K562 (cell line): ENCODE results near the gene TSPAN14. TPM values are rescaled to one million over a fixed set of nuclear protein-coding genes. Genes with fewer than 3 reads are reported as not detected.
A peak's percentile ranks its signal among the peaks of the same experiment; 100 is the strongest.

Experiments
- ARID1B ChIP-seq: fragments of 450-650 bp; IDR thresholded peaks from 2 replicates; pipeline ENCODE4 v1.6.1; 2016; ENCODE audit warnings: antibody characterized with exemption, mild to moderate bottlenecking, inconsistent platforms
- CBFA2T3 ChIP-seq: fragments of 450-650 bp; IDR thresholded peaks from 2 replicates; pipeline ENCODE4 v1.6.1; 2017
- EWSR1 ChIP-seq: fragments of 450-650 bp; IDR thresholded peaks from 2 replicates; pipeline ENCODE4 v1.6.1; 2018; ENCODE audit warnings: borderline replicate concordance, mild to moderate bottlenecking, low read depth, moderate library complexity; ENCODE audit not compliant: partially characterized antibody
- GTF2F1 ChIP-seq: IDR thresholded peaks from 2 replicates; pipeline ENCODE4 v1.6.1; 2011; ENCODE audit warnings: low read depth, low read length, improper control_type of control experiment
- KAT2B ChIP-seq: IDR thresholded peaks from one replicate; pipeline ENCODE4 v1.6.1; 2012; ENCODE audit warnings: low read depth, mild to moderate bottlenecking, control low read depth, inconsistent platforms, low read length, moderate library complexity
- LARP7 ChIP-seq: fragments of 450-650 bp; IDR thresholded peaks from 2 replicates; pipeline ENCODE4 v1.6.1; 2016
- NCOA1 ChIP-seq: fragments of 450-650 bp; IDR thresholded peaks from 2 replicates; pipeline ENCODE4 v1.6.1; 2016; ENCODE audit warnings: low read depth
- RB1 ChIP-seq: fragments of 450-650 bp; IDR thresholded peaks from 2 replicates; pipeline ENCODE4 v1.6.1; 2017; ENCODE audit warnings: low read depth, mild to moderate bottlenecking
- RBM39 ChIP-seq: fragments of 200-400 bp; formaldehyde crosslinking; optimal IDR thresholded peaks from 2 replicates; pipeline ENCODE3; 2018; ENCODE audit warnings: low read depth, low read length
- SIX5 ChIP-seq, 2 experiments: IDR thresholded peaks; 2 replicates each; pipeline ENCODE4 v1.6.1; 2011; ENCODE audit warnings: low read length in 2 of 2, borderline replicate concordance in 1 of 2, low read depth in 1 of 2, mild to moderate bottlenecking in 1 of 2, moderate library complexity in 1 of 2; ENCODE audit not compliant: insufficient read depth in 1 of 2
- SMAD1 ChIP-seq: fragments of 150-350 bp; IDR thresholded peaks from 2 replicates; pipeline ENCODE4 v1.6.1; 2014; ENCODE audit warnings: low read length, low read depth; ENCODE audit not compliant: partially characterized antibody
- SMAD4 ChIP-seq: fragments of 250-450 bp; sonication (Bioruptor Pico); conservative IDR thresholded peaks from 2 replicates; pipeline ENCODE4 v1.8.0; 2021; ENCODE audit warnings: inconsistent platforms, mild to moderate bottlenecking, moderate library complexity
- SRSF9 ChIP-seq: fragments of 200-400 bp; formaldehyde crosslinking; IDR thresholded peaks from 2 replicates; pipeline ENCODE4 v1.6.1; 2017; ENCODE audit warnings: low read depth, low read length, borderline replicate concordance
- ZNF384 ChIP-seq: IDR thresholded peaks from 2 replicates; pipeline ENCODE4 v1.6.1; 2012; ENCODE audit warnings: low read depth, low read length, improper control_type of control experiment
- ZNF609 ChIP-seq: sonication (generic); formaldehyde crosslinking; IDR thresholded peaks from 2 replicates; pipeline ENCODE4 v1.8.1; 2023; ENCODE audit warnings: missing genetic modification reagents, mild to moderate bottlenecking, borderline replicate concordance
- polyA plus RNA-seq, 8 experiments: library from polyadenylated mRNA; depleted of rRNA in 4 of 8; stranded (reverse) in 5 of 8; unstranded in 3 of 8; fragments of >200 nt; fragmentation: Nextera tagmentation in 2 of 8; fragmentation: Illumina TruSeq in 1 of 8; extraction: Ambion mirVana in 2 of 8; extraction: Trizol in 1 of 8; gene quantifications; 2 replicates each; pipeline versions ENCODE4 v1.2.1 to v1.2.3, GENCODE V29; 2011 to 2014; ENCODE audit warnings: inconsistent platforms in 1 of 8, missing spikeins in 1 of 8
- total RNA-seq, 7 experiments: library from RNA; depleted of rRNA in 6 of 7; stranded (reverse); fragments of >200 nt in 6 of 7; fragmentation: Illumina TruSeq in 2 of 7; extraction: Trizol in 2 of 7; gene quantifications; 2 replicates each; pipeline versions ENCODE4 v1.2.1 to v1.2.3, GENCODE V29; 2011 to 2021; ENCODE audit warnings: low replicate concordance in 1 of 7
- TF ChIP-seq, protein P1 (sequence below): fragments of 450-650 bp; IDR thresholded peaks from 2 replicates; pipeline ENCODE4 v1.6.1; 2016; ENCODE audit warnings: antibody characterized with exemption
- TF ChIP-seq, protein P2 (sequence below): fragments of 450-650 bp; formaldehyde crosslinking; IDR thresholded peaks from 2 replicates; pipeline ENCODE4 v1.4.0; 2022; ENCODE audit warnings: missing genetic modification characterization
- TF ChIP-seq, protein P3 (sequence below): sonication (generic); formaldehyde crosslinking; IDR thresholded peaks from 2 replicates; pipeline ENCODE4 v1.8.0; 2022; ENCODE audit warnings: mild to moderate bottlenecking, missing genetic modification reagents

TSPAN14 gene
- total and polyA plus RNA-seq, 9 of the 15 experiments (the other 6 are each of a cell fraction or from before 2014, with no cell fraction given): 5.8 to 92.9 (median 23.3) TPM

DNA sequence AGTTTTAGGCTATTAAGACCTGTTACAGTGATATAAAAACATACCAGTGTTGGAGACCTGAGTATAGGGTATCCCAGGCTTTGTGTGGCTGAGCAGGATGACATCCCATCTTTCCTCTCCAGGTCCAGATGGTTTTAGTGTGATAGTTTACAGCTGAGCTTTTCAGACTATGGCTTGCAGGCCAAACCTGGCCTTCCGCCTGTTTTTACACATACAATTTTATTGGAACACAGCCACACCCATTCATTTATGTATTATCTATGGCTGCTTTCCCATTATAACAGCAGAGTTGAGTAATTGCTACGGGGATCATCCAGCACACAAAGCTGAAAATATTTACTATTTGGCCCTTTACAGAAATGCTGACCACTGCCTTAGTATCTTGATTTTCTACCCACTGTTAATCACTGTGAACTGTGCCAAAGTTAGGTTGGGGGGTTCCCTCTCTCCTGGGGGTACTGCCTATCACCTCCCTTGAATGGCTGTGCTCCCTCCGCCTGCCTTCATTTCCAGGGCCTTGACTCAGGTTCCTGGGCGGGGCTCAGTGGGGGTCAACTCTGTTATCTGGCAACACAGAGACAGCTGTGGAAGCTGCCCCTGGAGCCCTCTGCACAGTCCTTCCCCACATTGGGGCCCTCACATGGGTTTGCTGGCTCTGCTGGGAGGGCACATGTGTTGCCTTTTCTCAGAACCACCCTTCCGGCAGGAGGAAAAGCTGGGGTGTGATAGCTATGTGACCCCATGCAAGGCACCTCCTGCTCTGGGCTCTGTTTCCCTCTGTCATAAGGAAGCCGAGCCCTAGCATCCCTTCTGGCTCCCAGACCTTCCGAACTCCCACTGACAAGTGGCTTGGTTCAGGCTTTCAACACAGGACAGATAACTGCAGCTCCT, 43.3 kb downstream of the TSPAN14 start (continued):
- TF ChIP-seq ZNF609 (CRISPR knock-in tag): no peak
- no peak for TF ChIP-seq SRSF9
- TF ChIP-seq SMAD4 (CRISPR knock-in tag): peak; percentile 94
- TF ChIP-seq GTF2F1: no peak
- peak; percentile 98 for TF ChIP-seq CBFA2T3
- TF ChIP-seq ARID1B: peak; percentile 94
- TF ChIP-seq KAT2B: no peak
- TF ChIP-seq, protein P1, sequence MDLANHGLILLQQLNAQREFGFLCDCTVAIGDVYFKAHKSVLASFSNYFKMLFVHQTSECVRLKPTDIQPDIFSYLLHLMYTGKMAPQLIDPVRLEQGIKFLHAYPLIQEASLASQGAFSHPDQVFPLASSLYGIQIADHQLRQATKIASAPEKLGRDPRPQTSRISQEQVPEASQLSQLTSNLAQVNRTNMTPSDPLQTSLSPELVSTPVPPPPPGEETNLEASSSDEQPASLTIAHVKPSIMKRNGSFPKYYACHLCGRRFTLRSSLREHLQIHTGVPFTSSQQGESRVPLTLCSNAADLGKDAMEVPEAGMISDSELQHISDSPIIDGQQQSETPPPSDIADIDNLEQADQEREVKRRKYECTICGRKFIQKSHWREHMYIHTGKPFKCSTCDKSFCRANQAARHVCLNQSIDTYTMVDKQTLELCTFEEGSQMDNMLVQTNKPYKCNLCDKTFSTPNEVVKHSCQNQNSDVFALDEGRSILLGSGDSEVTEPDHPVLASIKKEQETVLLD: peak; percentile 84
- no peak for TF ChIP-seq RBM39
- peak; percentile 45; the same call in 1 of the 2 replicates for TF ChIP-seq LARP7
- no peak for TF ChIP-seq EWSR1
- TF ChIP-seq, protein P2, sequence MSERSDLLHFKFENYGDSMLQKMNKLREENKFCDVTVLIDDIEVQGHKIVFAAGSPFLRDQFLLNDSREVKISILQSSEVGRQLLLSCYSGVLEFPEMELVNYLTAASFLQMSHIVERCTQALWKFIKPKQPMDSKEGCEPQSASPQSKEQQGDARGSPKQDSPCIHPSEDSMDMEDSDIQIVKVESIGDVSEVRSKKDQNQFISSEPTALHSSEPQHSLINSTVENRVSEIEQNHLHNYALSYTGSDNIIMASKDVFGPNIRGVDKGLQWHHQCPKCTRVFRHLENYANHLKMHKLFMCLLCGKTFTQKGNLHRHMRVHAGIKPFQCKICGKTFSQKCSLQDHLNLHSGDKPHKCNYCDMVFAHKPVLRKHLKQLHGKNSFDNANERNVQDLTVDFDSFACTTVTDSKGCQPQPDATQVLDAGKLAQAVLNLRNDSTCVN: no peak
- peak; percentile 68; the same call in 1 of the 2 replicates for TF ChIP-seq NCOA1
- TF ChIP-seq, protein P3, sequence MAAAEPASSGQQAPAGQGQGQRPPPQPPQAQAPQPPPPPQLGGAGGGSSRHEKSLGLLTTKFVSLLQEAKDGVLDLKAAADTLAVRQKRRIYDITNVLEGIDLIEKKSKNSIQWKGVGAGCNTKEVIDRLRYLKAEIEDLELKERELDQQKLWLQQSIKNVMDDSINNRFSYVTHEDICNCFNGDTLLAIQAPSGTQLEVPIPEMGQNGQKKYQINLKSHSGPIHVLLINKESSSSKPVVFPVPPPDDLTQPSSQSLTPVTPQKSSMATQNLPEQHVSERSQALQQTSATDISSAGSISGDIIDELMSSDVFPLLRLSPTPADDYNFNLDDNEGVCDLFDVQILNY (CRISPR knock-in tag): no peak
- no peak for TF ChIP-seq SIX5 (IDR thresholded peaks at IDR 0.05; ENCODE audit: borderline replicate concordance in 1 of 2, insufficient read depth in 1 of 2, low read depth in 1 of 2, low read length in 2 of 2)
- peak; percentile 23; the same call in 1 of the 2 replicates for TF ChIP-seq ZNF384
- TF ChIP-seq RB1: peak; percentile 36; the same call in 1 of the 2 replicates
- no peak for TF ChIP-seq SMAD1
